ENCODE results near the gene SMAD7.
A peak's percentile ranks its signal among the peaks of the same experiment; 100 is the strongest.

Gene SMAD7

GRCh38 chr18:48986851-48987761 is 36.3 kb upstream of the SMAD7 start:
- no peak for DNase-seq

- DNase-seq, result no peak
These were observed 34.4 kb upstream of the SMAD7 start for GRCh38 chr18:48985161-48985560.

- peak; percentile 29 for DNase-seq
These were observed 33.1 kb upstream of the SMAD7 start for GRCh38 chr18:48983793-48984437.

GRCh38 chr18:48982266-48982665 is 31.5 kb upstream of the SMAD7 start:
- no peak for DNase-seq

GRCh38 chr18:48979944-48980890 is 29.5 kb upstream of the SMAD7 start:
- no peak for DNase-seq

GRCh38 chr18:48977914-48978313 is 27.1 kb upstream of the SMAD7 start:
- DNase-seq, result no peak

- no peak for DNase-seq
These were observed 25.3 kb upstream of the SMAD7 start for GRCh38 chr18:48975817-48976649.

GRCh38 chr18:48975120-48975816 is 24.5 kb upstream of the SMAD7 start:
- no peak for DNase-seq

GRCh38 chr18:48974304-48975119 is 23.7 kb upstream of the SMAD7 start:
- no peak for DNase-seq

- no peak for DNase-seq
These were observed 23.0 kb upstream of the SMAD7 start for GRCh38 chr18:48973731-48974130.

- no peak for DNase-seq
These were observed 17.8 kb upstream of the SMAD7 start for GRCh38 chr18:48968412-48969215.

GRCh38 chr18:48967545-48967944 is 16.8 kb upstream of the SMAD7 start:
- DNase-seq, result no peak

GRCh38 chr18:48966523-48966922 is 15.8 kb upstream of the SMAD7 start:
- no peak for DNase-seq

GRCh38 chr18:48963586-48964470 is 13.1 kb upstream of the SMAD7 start:
- DNase-seq, result no peak

GRCh38 chr18:48962994-48963561 is 12.3 kb upstream of the SMAD7 start:
- DNase-seq, result no peak

GRCh38 chr18:48962252-48962993 is 11.7 kb upstream of the SMAD7 start:
- DNase-seq, result no peak

GRCh38 chr18:48961547-48961946 is 10.8 kb upstream of the SMAD7 start:
- no peak for DNase-seq

All from SHP77 treated with DMSO at 0.1 percent for 48 hours (cell line).